Endometrial microvascular endothelial cells (primary cell): Measurements from ENCODE around the gene ACTRT2. TPM values are rescaled to one million over a fixed set of nuclear protein-coding genes. Genes with fewer than 3 reads are reported as not detected.

Experiments used
- in situ Hi-C: cut with HindIII; loops from 2 replicates; pipeline ENCODE4 v1.10.0; 2017; ENCODE audit warnings: low sequenced_read_pairs, low pct_unique_long_range_greater_than_20kb; ENCODE audit errors: inconsistent ontology term
- total RNA-seq: library from RNA; depleted of rRNA; stranded (reverse); fragments of >200 nt; gene quantifications from one replicate; pipeline ENCODE4 v1.2.3, GENCODE V29; 2015; ENCODE audit errors: inconsistent ontology term

The ACTRT2 gene
- total RNA-seq, 1 donor from 2014 or later: not detected

DNA sequence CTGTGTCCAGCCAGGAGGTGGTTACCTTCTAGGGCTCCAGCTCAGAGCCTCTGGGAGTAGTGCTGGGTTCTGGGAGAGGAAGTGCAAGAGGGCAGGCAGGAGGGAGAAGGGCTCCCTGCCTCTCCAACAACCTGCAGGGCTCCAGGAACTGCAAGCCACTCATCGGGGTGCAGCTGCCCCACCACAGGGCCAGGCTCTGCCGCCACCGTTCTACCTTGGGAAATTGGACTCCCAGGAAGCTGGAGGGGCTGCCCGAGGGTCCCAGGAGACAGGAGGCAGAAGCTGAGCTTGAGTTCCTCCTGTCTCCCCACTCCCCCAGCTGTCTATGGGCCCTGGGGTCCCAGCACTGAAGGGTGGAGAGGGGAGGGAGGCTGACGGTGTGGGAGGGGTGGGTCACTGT, 40.3 kb downstream of the ACTRT2 start:
- in situ Hi-C loops: loop anchor here (25.0 kb wide), 1 partner anchor 176 kb away; no protein-coding TSS in a partner anchor

DNA sequence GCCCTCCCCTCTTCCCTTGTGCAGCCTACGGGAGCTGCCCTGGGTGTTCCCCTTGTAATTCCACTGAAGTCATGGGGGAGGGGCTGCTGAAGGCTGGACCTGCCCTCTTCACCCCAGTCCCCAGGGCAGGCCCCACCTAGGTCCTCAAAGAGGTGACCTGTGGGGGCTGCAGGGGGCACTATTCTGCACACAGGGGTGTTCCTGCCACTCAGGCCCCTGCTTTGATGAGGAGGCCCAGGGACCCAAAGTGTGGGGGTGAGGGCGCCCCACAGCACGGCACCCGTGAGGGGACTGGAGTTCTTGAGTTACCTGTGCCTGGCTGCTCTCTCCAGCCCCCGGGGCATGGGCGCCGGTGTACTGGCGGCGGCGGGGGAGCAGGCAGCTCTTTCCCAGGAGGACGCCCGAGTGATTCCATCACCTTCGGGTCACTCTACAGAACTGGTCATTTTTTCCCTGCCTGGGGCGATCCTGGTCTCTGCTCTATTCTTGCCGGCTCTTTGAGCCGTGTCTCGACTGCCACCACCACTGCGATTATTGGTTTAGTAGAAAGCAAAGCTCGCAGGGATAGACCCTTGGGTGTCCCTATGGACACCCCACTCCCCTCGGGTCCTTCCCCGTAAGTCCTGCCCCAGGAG, 40.8 kb downstream of the ACTRT2 start:
- in situ Hi-C loops: loop anchor here (25.0 kb wide), 1 partner anchor 175 kb away; no protein-coding TSS in a partner anchor

DNA sequence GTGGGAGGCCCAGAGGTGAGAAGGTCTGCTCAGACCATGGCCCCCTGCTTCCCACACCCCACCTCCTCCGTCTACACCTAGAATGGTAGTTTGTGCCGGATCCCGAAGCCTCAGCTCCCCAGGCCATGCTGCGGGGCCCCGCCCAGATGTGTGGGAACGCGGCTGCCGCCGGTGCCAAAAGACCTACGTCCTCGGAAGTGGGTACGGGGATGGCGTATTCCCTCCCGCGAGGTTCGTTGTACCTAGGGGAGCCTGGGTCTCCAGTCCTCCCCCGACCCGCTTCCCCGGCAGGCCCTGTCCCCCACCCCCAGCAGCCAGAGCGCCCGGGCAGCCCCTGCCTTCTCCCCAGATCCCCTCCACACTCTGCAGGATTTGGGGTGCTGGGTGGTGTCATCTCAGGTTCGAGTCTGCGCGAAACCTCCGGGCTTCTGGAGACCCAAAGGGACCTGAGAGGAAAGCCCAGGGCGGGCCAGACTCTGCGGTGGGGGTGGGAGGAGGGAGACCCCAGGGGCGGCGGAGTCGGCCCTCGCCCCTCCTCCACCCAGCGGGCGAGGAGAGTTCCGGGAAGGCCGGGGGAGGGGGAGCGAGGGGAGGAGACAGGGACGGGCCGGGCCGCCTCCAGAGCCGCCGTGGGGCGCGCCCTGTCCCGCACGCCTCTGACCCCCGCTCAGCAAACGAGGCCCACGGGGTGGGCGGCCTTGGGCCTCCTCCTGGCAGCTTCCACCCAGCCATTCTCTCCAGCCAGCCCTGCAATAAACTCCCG, 41.5 kb downstream of the ACTRT2 start:
- in situ Hi-C loops: loop anchor here (25.0 kb wide), 1 partner anchor 175 kb away; no protein-coding TSS in a partner anchor

DNA sequence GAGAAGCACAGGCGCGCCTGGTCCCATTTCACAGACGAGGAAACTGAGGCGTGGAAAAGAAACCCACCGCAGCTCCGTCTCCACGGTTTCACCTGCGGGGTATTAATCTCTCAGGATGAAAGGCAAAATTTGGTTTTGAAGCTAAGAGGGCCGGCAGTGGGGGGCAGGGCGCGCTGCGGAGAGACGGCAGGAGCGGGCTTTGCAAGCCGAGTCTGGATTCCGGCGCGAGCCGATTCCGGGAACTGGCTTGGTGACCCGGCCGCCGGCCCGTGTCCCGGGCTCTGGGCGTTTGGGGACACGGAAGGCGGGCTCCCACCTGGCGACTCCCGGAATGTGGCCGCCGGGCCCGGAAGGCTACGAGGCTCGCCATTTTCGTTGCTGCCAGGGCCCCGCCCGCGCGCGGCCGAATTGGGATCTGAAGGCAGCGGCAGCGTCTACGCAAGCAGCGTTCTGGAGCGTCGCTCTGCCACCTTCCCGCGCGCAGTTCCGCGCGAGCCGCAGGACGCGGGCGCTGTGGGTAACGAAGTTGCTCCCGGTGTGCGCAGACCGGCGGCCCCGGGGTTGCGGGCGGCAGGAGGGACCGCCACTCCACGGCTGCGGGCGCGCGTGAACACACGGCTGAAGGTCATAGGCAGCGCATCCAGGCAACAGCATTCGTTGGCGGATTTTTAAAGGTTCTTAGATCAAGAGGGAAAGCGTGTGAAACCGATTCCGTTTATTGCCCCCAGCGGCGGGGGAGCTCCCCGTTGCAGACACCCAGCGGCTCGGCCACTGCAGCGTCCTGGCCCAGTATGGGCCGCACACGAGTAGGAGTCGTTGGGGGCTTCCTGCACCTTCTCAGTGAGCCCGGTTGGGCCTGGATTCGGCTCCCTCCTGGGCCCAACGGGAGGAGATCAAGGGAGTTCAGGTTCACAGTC, 42.4 kb downstream of the ACTRT2 start:
- in situ Hi-C loops: loop anchor here (25.0 kb wide), 1 partner anchor 174 kb away; no protein-coding TSS in a partner anchor

DNA sequence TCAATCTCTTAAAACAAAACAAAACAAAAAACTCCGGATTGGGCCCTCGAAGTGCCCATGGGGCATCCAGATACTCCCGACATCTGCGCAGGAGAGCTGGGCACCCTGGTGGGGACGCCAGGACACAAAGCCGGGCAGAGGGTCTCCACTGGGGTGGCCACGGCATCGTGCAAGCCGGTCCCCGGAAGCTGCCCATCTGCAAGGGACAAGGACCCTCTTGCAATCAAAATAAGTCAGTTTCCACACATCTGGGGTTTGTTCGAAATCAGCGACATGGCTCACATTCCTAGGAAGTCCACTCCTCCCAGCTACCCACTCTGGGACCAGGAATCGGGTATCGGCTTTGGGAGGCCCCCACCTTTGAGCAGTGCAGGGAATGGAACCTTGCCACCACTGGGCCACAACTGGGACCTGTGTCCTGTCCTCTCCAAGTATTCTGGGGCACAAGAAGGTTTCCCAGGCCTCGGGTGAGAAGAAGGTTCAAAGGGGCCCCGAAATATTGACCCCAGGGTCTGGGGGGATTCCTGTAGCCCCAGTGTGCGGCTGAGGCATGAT, 43.1 kb downstream of the ACTRT2 start:
- in situ Hi-C loops: loop anchor here (25.0 kb wide), 1 partner anchor 173 kb away; no protein-coding TSS in a partner anchor

DNA sequence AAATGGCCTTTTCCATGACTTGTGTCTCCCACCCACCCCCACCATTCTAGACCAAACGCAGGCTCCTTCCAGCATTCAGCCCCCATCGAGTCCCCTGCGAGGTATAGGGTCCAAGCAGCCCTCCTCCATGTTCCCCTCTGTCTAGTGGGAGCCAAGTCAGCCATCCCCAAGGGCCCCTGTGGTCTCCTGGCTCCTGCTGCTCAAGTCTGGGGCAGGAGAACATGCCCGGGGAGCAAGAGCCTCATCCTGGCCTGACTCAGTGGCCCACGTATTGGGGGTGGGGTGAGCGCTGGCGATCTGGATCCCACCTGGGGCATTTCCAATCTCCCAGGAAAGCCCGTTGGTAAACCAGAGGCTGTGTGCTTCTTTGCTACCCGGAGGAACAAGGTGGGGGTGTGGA, 43.6 kb downstream of the ACTRT2 start:
- in situ Hi-C loops: loop anchor here (25.0 kb wide), 1 partner anchor 172 kb away; no protein-coding TSS in a partner anchor

DNA sequence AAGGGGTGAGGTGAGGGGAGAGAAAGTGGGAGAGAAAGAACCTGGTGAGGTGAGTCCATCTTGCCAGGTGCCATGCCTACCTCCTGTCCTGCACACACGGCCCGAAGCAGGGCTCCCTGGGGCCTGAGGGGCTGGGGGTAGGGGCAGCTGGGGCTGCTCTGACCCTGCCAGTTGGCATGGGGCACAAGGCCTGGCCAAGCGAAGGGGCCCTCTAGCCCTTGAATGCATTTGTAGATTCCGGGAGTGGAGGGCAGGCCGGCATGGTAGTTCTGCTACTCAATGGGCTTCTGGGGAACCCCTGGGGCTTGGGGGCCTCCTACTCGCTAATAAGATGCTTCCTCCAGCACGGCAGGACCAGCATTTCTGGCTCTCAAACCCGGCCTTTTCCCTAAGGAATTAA, 44.1 kb downstream of the ACTRT2 start:
- in situ Hi-C loops: loop anchor here (25.0 kb wide), 1 partner anchor 172 kb away; no protein-coding TSS in a partner anchor

DNA sequence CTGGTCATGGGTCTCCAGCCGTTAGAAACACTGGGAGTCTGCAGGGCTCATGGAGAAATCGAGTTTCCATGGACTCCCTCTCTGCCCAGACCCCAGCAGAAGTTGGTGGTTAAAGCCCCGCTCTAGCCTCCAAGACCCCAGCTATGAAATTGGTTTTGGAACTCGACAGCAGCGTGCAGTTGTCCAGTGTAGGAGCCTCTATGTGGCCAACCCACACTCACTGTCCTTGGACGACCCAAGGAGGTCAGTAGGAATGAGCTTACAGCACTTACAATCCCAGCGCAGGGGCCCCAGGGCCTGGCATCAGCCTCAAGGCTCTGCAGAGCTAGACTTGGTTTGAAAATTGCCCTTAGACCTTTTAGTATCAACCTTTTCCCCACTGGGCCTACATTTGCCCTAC, 44.5 kb downstream of the ACTRT2 start:
- in situ Hi-C loops: loop anchor here (25.0 kb wide), 1 partner anchor 172 kb away; no protein-coding TSS in a partner anchor

DNA sequence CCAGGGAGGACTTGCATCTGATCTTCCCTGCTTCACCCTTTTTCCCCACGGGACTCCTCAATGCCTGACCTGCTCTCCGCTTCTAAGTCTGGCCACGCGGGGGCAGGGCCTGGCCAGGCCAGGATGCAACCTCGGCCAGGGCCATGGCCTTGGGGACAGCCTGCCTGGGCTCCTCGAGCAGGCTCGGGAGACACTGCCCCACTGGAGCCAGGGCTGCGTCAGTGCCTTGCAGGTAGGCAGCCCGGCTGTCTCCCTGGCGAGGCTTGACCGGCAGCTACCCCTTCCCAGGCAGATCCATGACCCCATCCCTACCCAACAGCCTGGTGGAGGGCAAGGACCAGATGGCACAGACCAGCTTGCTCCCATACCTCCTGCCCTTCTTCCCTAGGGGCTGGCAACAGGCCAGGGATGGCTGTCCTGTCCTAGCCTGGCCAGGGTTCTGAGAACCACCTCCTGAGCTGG, 45.0 kb downstream of the ACTRT2 start:
- in situ Hi-C loops: loop anchor here (25.0 kb wide), 1 partner anchor 171 kb away; no protein-coding TSS in a partner anchor

DNA sequence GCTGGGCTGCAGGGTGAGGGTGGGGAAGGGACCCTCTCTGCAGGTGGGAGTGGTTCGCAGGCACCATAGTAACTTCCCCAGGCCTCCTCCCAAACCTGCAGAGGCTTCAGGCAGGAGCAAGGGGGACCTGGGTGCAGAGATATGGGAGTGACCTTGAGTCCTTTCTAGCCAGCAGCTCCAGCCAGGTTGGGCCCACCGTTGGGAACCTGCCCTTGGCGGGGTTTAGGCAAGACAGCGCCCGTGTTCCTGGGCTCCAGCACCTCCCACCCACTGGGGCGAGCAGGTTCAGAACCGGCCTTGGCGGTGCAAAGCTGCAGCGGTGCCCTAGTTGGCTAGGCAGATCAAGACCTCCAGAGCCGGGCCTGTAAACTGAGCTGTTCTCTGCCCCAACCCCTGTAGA, 45.6 kb downstream of the ACTRT2 start:
- in situ Hi-C loops: loop anchor here (25.0 kb wide), 1 partner anchor 170 kb away; no protein-coding TSS in a partner anchor

DNA sequence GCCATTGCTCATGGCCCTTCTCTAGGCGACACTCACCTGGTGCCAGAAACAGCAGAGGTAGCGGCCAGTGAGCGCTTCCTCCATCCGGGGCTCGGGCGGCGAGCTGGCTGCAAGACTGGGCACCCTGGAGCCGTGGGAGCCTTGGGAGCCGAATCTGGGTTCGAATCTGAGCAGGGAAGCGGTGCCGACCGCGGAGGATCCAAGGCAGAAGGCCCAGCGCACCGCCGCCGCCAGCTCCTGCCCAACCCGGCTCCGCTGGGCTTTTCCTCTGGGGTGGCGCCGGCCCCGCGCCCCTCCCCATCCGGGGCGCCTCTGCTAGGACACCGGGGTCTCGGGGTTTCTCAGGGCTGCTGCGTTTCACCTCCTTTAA, 46.0 kb downstream of the ACTRT2 start:
- in situ Hi-C loops: loop anchor here (25.0 kb wide), 1 partner anchor 170 kb away; no protein-coding TSS in a partner anchor

DNA sequence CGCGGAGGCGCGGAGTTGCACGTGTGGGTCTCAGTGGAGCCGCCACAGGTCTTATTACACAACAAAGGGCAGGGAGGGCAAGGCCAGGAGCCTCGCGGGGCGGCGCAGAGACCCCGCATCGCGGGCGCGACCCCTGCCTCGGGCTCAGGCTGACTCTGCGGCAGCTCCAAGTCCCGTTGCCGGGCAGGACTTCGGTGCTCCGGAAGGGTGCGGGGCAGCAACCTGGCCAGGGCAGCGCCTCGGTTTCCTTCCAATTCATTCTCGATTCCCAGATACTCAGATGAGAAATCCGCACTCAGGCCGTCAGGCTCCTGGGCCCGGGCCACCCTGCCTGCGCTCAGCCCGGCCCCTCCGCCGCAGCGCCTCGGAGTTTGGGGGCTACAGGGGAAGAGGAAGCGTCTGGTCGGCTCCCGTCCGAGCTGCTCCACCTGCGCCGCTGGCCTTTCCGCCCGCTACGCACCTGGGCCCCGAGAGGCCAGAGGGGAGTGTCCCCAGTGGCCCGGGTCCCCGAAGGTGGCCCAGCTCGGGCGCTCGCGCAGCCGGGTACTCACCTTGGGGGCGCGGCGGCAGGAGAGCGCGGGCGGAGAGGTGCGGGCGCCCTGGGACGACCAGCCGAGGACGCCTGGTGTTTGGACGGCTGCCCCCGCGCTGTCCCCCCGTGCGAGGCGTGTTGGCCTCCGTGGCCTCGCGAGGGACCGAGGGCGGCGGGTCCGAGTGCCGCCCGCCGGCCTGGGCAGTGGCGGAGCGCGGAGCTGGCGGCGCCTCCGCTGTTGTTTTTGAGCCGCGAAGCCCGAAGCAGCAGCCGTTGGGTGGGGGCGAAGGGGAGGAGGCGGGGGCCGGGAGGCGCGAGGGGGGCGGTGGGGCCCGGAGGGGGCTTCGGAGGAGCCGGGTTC, 46.6 kb downstream of the ACTRT2 start:
- in situ Hi-C loops: loop anchor here (25.0 kb wide), 1 partner anchor 169 kb away; no protein-coding TSS in a partner anchor

DNA sequence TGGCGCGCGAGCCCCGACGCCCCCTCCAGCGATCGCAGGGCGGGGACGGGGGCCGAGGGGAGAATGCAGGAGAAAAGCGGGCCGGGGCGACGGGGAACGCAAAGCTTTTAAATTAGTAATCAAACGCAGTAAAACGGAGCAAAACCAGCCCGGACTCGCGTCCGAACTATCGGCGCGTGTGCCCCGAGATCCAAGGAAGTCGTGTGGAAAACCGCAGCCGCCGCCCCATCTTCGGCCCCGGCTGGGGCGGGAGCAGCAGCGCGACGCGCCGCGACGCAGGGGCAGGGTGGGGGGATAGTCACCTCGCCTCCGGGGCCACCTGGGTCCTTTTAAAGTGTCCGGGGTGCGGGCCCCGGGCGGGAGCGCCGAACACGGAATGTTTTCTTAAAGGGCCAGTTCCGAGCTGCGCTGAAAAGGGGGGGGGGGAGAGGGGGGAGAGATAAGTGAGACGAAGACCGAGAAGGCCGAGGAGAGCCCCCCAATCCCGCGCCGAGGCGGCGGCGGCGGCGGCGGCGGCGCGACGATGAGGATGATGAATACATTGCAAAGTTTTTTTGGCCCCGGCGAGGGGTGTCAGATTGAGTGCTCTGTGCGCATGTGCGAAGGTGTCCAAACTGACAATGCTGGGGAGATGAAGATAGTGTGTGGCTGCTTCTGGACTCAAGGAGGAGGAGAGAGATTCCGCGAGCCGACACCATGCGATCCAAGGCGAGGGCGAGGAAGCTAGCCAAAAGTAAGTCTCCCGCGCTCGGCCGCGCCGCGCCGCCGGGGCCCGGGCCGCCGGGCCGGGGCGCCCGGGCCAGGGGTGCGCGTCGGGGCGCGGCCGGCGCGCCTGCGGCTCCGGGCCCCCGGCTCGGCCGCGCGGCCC, 47.5 kb downstream of the ACTRT2 start, which contains the start of gene PRDM16:
TSS of gene PRDM16 (plus strand) at position 640 of the 868 bp plus-strand sequence. CDS start at position 697, 57 bp downstream.
- in situ Hi-C loops: loop anchor here (25.0 kb wide), 1 partner anchor 169 kb away; no protein-coding TSS in a partner anchor

DNA sequence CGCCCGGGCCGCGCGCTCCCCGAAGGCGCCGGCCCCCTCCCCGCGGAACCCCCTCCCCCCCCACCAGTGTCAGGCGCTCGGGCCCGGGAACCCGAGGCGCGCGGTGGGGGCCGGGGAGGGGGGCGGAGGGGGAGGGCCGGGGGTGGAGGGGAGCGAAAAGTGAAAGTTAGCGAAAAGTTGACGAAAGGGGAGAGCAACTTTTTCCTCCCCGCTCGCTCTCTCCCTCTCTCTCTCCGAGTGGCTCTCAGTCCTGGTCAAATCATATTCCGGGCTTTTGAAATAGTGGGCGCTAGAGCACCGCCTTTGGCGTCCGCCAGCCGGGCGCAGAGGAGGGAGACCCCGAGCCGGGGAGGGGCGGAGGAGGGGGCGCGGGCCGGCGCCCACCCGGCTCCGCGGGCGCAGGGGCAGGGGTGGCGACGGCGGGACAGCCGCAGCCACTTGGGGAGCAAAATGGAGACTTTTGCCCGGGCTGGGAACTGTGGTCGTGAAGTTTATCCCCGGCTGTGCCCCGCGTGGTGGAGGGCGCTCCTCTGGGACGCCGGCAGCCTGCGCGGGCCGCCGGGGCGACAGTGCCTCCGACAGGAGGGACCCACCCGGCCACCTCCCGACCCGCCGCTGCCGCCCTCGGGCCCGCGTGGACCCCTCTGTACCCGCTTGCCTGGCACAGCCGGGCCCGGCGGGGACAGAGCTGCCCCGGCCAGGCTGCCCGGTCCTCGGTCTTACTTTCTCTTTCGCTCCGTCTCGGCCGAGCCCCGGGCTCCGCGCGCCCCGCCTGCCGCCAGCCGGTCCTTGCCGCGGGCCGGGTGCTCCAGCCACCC, 48.4 kb downstream of the ACTRT2 start:
- in situ Hi-C loops: loop anchor here (25.0 kb wide), 1 partner anchor 168 kb away; no protein-coding TSS in a partner anchor

DNA sequence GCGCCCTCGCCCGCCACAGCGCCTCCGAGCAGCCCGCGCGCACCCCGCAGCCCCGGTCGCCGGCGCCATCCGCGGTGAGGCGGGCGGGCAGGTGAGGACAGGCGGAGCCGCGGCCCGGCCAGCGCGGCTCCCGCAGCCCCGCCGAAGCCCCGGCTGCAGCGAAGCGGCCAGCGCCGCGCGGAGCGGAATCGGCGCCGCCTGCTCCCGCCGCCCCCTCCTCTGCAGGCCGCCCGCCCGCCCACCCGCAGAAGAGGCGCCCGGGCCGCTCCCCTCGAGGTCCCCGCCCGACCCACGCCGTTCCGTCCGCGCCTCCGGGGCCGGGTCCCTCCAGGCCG, 49.0 kb downstream of the ACTRT2 start:
- in situ Hi-C loops: loop anchor here (25.0 kb wide), 1 partner anchor 167 kb away; no protein-coding TSS in a partner anchor
